Type B pancreatic cell (in vitro differentiated cells): ENCODE data around the gene RHBG. TPM values are rescaled to one million over a fixed set of nuclear protein-coding genes. Genes with fewer than 3 reads are reported as not detected.

ENCODE experiments used
- DNase-seq: peaks from one replicate; pipeline ENCODE4 v3.0.0; 2021; ENCODE audit warnings: mixed read lengths; ENCODE audit not compliant: unreplicated experiment; ENCODE audit errors: extremely low spot score
- H3K27ac Mint-ChIP-seq: 2 replicates; pipeline ENCODE4 v1.8.0; 2021; ENCODE audit warnings: mild to moderate bottlenecking, mixed read lengths
- H3K27me3 Mint-ChIP-seq: 2 replicates; pipeline ENCODE4 v1.8.0; 2021; ENCODE audit warnings: mixed read lengths
- H3K36me3 Mint-ChIP-seq: 2 replicates; pipeline ENCODE4 v1.8.0; 2021; ENCODE audit warnings: mixed read lengths
- H3K4me1 Mint-ChIP-seq: one replicate; pipeline ENCODE4 v1.8.0; 2021; ENCODE audit warnings: mixed read lengths; ENCODE audit not compliant: unreplicated experiment
- H3K4me3 Mint-ChIP-seq: 2 replicates; pipeline ENCODE4 v1.8.0; 2021; ENCODE audit warnings: mild to moderate bottlenecking, mixed read lengths
- H3K9me3 Mint-ChIP-seq: 2 replicates; pipeline ENCODE4 v1.8.0; 2021; ENCODE audit warnings: mixed read lengths
- microRNA-seq: library from miRNA; unstranded; fragments of <30 nt; microRNA quantifications from one replicate; pipeline ENCODE4, GENCODE V29; 2020
- total RNA-seq: library from RNA; stranded (reverse); gene quantifications from 2 replicates; pipeline ENCODE4 v1.2.1, GENCODE V29; 2021; ENCODE audit warnings: low replicate concordance
- TF ChIP-seq, protein P1 (sequence below): fragments of 200-600 bp; sonication (generic); conservative IDR thresholded peaks from 2 replicates; pipeline ENCODE4 v1.5.0; 2021; ENCODE audit warnings: antibody characterized with exemption, mild to moderate bottlenecking

Gene RHBG
- total RNA-seq, 1 donor from 2014 or later, result 0.17 TPM

DNA sequence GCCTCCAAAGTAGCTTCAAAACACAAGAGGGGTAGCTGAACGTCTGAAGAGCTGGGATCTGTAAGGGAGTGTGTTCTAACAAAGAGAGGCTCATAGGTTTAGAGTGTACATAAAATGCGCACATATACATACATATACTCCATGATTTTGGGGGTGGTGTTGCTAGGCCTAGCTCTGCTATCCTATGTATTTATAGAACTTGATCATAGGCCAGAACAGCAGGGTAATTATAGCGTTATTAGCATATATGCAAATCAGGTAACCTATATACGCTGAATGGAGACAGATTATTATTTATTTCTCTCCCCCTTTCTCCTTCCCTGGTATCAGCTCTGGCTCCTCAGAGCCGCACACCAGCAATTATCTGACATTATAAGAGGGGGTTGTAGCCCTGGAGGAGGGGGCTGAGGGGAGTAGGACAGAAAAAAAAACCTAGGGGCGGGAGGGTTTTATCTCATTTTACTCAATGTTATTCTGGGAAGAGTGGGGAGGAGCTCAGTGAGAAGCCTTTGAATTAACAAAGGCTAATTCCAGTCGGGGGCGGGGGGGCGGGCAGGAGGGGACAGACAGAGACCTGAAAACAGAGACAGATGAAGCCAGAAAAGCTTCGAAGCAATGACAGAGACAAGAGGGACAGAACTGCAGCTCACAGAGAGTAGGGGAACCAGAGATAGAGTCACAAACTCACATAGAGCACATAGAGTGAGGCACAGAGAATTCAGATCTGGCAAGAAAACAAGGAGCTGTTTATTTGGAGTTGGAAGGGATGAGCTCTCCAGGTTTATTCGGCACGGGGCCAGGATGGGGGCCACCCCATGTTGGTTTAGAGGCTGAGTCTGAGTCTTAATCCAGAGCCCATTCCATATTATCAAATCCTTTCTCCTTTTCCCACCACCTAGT, 63.0 kb downstream of the RHBG start:
- Mint-ChIP-seq H3K27me3 (peaks cover 96% of the 10 kb centered on the region), H3K27ac (no peak overlapping the region), H3K4me3 (no peak overlapping the region), H3K9me3 (no peaks in the 10 kb centered on the region), H3K36me3 (no peaks in the 10 kb centered on the region), H3K4me1 (peaks cover 8% of the 10 kb centered on the region)
- DNase-seq, result no peak
- TF ChIP-seq, protein P1, sequence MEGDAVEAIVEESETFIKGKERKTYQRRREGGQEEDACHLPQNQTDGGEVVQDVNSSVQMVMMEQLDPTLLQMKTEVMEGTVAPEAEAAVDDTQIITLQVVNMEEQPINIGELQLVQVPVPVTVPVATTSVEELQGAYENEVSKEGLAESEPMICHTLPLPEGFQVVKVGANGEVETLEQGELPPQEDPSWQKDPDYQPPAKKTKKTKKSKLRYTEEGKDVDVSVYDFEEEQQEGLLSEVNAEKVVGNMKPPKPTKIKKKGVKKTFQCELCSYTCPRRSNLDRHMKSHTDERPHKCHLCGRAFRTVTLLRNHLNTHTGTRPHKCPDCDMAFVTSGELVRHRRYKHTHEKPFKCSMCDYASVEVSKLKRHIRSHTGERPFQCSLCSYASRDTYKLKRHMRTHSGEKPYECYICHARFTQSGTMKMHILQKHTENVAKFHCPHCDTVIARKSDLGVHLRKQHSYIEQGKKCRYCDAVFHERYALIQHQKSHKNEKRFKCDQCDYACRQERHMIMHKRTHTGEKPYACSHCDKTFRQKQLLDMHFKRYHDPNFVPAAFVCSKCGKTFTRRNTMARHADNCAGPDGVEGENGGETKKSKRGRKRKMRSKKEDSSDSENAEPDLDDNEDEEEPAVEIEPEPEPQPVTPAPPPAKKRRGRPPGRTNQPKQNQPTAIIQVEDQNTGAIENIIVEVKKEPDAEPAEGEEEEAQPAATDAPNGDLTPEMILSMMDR, result no peak

DNA sequence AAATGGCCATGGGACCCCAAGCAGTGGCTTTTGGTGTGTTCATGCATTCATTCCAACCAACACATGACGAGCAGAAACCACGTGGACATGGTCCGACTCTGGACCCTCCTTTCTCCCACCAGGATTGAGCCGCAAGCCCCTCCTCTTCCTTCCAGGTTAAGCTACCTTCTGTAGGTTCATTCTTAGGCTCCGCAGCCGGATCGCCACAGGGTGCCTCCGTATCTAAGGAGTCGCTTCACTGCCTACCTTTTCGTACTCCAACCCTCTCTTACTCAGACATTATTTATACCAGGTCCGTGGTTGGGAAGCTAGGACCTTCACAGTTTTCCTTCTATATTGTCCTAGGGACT, 63.6 kb downstream of the RHBG start:
- Mint-ChIP-seq H3K4me3 (no peak overlapping the region), H3K27ac (no peak overlapping the region), H3K4me1 (peaks cover 8% of the 10 kb centered on the region), H3K27me3 (peaks cover 96% of the 10 kb centered on the region), H3K36me3 (no peaks in the 10 kb centered on the region), H3K9me3 (no peaks in the 10 kb centered on the region)
- TF ChIP-seq, protein P1, result no peak
- DNase-seq, result no peak

DNA sequence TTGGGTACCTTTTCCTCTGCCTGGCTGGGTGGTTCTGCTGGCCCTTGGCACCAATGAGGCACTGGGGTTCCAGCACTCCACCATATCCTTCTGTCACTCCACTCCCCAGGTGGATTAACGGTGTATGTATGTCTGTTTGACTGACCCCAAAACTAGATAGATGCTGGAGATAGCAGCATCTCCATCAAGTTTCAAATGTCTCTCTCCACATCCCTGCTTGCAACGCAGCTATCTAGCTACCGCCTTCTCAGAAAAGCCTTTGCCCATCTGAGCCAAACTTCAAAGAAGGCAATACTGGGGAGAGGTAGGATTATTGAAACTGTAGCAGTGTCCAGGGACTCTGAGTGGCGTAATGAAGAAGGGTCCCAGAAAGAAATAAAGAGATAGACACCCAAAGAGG, 64.0 kb downstream of the RHBG start:
- Mint-ChIP-seq H3K4me1 (peaks cover 8% of the 10 kb centered on the region), H3K27ac (no peak overlapping the region), H3K36me3 (no peaks in the 10 kb centered on the region), H3K27me3 (peaks cover 96% of the 10 kb centered on the region), H3K4me3 (no peak overlapping the region), H3K9me3 (no peaks in the 10 kb centered on the region)
- TF ChIP-seq, protein P1, result no peak
- DNase-seq, result no peak

DNA sequence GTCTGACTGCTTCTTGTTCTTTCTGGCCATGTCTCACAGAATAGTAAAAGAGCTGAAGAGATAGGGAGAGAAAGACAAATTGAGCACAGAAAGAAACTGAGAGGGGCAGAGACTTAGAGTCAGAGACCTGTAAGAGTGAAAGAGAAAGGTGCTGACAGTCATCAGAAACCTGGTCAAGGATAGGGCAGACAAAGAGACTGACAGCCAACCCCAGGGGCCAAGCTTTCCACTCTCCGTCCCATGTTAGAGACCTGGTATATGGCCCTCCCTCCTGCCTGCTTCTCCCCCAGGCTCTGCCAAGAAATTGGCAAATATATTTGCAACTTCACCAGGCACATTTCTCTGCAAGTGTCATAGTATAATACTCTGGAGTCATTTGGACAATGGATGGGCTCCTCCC, 64.6 kb downstream of the RHBG start:
- no peak for DNase-seq
- Mint-ChIP-seq H3K4me1 (peaks cover 8% of the 10 kb centered on the region), H3K27ac (no peak overlapping the region), H3K9me3 (no peaks in the 10 kb centered on the region), H3K36me3 (no peaks in the 10 kb centered on the region), H3K4me3 (no peak overlapping the region), H3K27me3 (peaks cover 96% of the 10 kb centered on the region)
- TF ChIP-seq, protein P1, result no peak

Small RNAs within 50 kb of the gene (microRNA-seq; reads per million reads assigned to microRNA genes)
- gene MIR9-1, result not detected

Other genes with a start within 250 kb of the RHBG start
- 7.1 and 12.9 TPM in 2 replicates for gene SEMA4A, start 215.6 kb upstream of the RHBG start, total RNA-seq
- 18.6 and 21.8 TPM in 2 replicates for gene SLC25A44, start 175.1 kb upstream of the RHBG start, total RNA-seq
- gene PMF1, start 156.2 kb upstream of the RHBG start, total RNA-seq, result 56.1 and 62.0 TPM in 2 replicates
- 0.64 and 3.1 TPM in 2 replicates for gene BGLAP, start 127.0 kb upstream of the RHBG start, total RNA-seq
- 9.2 and 19.0 TPM in 2 replicates for gene PAQR6, start 121.2 kb upstream of the RHBG start, total RNA-seq
- 91.0 and 91.3 TPM in 2 replicates for gene SMG5, start 86.4 kb upstream of the RHBG start, total RNA-seq
- gene TMEM79, start 84.9 kb upstream of the RHBG start, total RNA-seq, result 18.1 and 43.8 TPM in 2 replicates
- gene GLMP, start 73.5 kb upstream of the RHBG start, total RNA-seq, result 67.6 and 104 TPM in 2 replicates
- gene VHLL, start 69.9 kb upstream of the RHBG start, total RNA-seq, result 0.48 TPM in 1 of 2 replicates, not detected in the other
- 209 and 301 TPM in 2 replicates for gene CCT3, start 30.9 kb upstream of the RHBG start, total RNA-seq
- gene TSACC, start 30.7 kb upstream of the RHBG start, total RNA-seq, result 0.63 TPM in 1 of 2 replicates, not detected in the other
- gene MEF2D, start 131.6 kb downstream of the RHBG start, total RNA-seq, result 20.7 and 26.1 TPM in 2 replicates
- 17.6 and 35.3 TPM in 2 replicates for gene IQGAP3, start 203.4 kb downstream of the RHBG start, total RNA-seq
- not detected in 2 replicates for gene TTC24, start 210.5 kb downstream of the RHBG start, total RNA-seq
- 86.3 and 98.4 TPM in 2 replicates for gene NAXE, start 222.6 kb downstream of the RHBG start, total RNA-seq
- 22.4 and 30.7 TPM in 2 replicates for gene GPATCH4, start 232.3 kb downstream of the RHBG start, total RNA-seq